GM21528 (cell line): Measurements from ENCODE around the gene RAPGEF1.
"Not testable (repeated sequence)": the region's sequence is repeated elsewhere in the genome, so short reads cannot be mapped to it uniquely, and the experiment has no call there.

Source experiments
- ATAC-seq: cut with Tn5 transposase; IDR thresholded peaks from one replicate; pipeline ENCODE4 v1.9.1; 2021; ENCODE audit warnings: mild to moderate bottlenecking, moderate library complexity; ENCODE audit not compliant: unreplicated experiment, low FRiP score

Gene RAPGEF1

GRCh38 chr9:131709771-131710431, 30.0 kb downstream of the RAPGEF1 start:
- ATAC-seq, result no peak

GRCh38 chr9:131709010-131709770, 30.7 kb downstream of the RAPGEF1 start:
- not testable (repeated sequence) for ATAC-seq

GRCh38 chr9:131708226-131709002, 31.5 kb downstream of the RAPGEF1 start:
- no peak for ATAC-seq

GRCh38 chr9:131707733-131708157, 32.1 kb downstream of the RAPGEF1 start:
- ATAC-seq, result no peak

- ATAC-seq, result no peak
Measured at GRCh38 chr9:131707050-131707449, 32.8 kb downstream of the RAPGEF1 start.

- no peak for ATAC-seq
Measured at GRCh38 chr9:131706608-131706970, 33.3 kb downstream of the RAPGEF1 start.

- no peak for ATAC-seq
Measured at GRCh38 chr9:131704988-131705387, 34.9 kb downstream of the RAPGEF1 start.

- no peak for ATAC-seq
Measured at GRCh38 chr9:131704141-131704983, 35.5 kb downstream of the RAPGEF1 start.

- ATAC-seq, result no peak
Measured at GRCh38 chr9:131703697-131704096, 36.2 kb downstream of the RAPGEF1 start.

- no peak for ATAC-seq
Measured at GRCh38 chr9:131702911-131703310, 37.0 kb downstream of the RAPGEF1 start.

GRCh38 chr9:131701789-131702337, 38.0 kb downstream of the RAPGEF1 start:
- ATAC-seq, result no peak

GRCh38 chr9:131701436-131701781, 38.5 kb downstream of the RAPGEF1 start:
- ATAC-seq, result no peak

- ATAC-seq, result no peak
Measured at GRCh38 chr9:131700765-131701435, 39.0 kb downstream of the RAPGEF1 start.

GRCh38 chr9:131700076-131700475, 39.8 kb downstream of the RAPGEF1 start:
- ATAC-seq, result no peak

- ATAC-seq, result no peak
Measured at GRCh38 chr9:131698618-131698985, 41.3 kb downstream of the RAPGEF1 start.

- ATAC-seq, result no peak
Measured at GRCh38 chr9:131697908-131698617, 41.8 kb downstream of the RAPGEF1 start.

GRCh38 chr9:131697097-131697496, 42.8 kb downstream of the RAPGEF1 start:
- ATAC-seq, result no peak

- no peak for ATAC-seq
Measured at GRCh38 chr9:131695836-131696460, 43.9 kb downstream of the RAPGEF1 start.

- no peak for ATAC-seq
Measured at GRCh38 chr9:131695366-131695765, 44.5 kb downstream of the RAPGEF1 start.
